GM21786 (cell line): ENCODE results near the gene TMEM165.

Source experiments
- ATAC-seq: cut with Tn5 transposase; IDR thresholded peaks from one replicate; pipeline ENCODE4 v1.9.1; 2021; ENCODE audit not compliant: unreplicated experiment

TMEM165 gene

DNA sequence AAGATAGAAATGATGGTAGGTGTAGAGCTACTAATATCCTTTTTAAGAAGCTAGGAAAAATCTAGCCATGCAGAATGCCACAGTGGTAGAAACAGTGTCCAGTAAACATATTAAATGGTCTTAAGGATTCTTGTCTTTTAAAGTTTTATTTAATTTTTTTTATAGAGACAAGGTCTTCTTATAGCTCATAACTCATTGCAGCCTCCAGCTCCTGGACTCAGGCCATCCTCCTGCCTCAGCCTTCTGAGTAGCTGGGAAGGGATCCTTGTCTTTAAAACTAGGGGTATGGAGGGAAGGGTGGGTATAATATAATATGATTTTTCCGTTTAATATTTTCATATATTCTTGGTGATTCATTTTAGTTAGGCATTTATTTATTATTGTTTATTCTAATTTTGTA is 3.8 kb downstream of the TMEM165 start:
- no peak for ATAC-seq

DNA sequence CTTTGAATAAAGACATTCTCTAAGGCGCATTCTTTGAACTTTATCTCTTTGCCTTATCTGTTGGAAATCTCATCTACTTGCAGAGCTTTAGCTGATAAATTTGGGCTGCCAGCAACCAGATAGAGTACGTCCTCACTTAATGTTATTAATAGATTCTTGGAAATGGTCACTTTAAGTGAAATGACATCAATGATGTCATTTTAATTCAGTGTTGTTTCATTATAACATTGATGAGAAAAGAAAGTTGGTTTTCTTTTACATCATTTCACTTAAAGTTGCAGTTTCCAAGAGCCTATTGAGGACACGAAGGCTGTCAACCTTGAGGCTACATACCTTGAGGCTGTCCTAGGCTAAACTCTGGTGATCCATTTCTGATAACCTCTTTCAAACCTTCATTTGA is 9.3 kb downstream of the TMEM165 start:
- ATAC-seq, result no peak

DNA sequence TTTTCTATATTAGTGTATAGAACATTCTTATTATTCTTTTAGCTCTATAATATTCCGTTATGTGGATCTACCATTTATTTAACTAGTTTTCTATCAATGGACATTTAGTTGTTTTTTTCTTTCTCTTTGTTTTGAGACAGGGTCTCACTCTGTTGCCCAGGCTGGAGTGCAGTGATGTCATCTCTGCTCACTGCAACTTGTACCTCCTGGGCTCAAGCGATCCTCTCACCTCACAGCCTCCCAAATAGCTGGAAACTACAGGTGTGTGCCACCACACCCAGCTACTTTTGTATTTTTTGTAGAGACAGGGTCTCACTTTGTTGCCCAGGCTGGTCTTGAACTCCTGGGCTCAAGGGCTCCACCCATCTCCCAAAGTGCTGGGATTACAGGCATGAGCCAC is 10.8 kb downstream of the TMEM165 start:
- no peak for ATAC-seq

DNA sequence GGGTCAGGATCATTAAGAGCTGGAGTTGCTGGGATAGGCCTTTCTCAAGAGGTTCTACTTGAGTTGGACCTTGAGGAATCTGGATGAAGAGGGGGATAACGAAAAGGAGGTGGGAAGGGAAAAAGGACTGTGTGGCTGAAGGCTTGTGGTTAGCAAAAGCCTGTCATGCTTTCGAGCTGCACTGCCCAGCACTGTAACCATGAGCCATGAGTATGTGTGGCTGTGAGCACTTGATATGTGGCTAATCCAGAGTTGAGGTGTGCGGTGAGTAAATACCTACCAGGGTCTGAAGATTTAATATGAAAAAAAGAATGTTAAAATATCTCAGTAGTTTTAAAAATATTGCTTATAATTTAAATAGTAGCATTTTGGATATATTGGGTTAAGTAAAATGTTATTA is 11.4 kb downstream of the TMEM165 start:
- no peak for ATAC-seq

DNA sequence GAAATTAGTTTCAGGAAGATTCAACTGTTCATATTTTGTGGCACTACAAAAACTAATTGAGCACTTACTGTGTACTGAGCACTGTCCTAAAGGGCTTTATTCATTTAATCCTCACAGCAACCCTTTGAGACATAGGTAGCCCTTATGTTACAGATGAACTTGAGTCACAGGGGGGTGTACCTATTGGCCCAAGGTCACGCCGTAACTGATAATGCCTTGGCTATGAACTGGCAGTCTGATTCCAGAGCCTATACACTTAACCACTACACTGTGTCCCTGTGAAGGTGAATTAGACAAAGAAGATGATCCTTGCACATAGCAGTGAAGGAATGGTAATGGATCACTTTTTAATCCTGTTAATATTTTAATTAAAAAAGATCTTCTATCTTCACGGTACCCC is 12.0 kb downstream of the TMEM165 start:
- ATAC-seq, result no peak

DNA sequence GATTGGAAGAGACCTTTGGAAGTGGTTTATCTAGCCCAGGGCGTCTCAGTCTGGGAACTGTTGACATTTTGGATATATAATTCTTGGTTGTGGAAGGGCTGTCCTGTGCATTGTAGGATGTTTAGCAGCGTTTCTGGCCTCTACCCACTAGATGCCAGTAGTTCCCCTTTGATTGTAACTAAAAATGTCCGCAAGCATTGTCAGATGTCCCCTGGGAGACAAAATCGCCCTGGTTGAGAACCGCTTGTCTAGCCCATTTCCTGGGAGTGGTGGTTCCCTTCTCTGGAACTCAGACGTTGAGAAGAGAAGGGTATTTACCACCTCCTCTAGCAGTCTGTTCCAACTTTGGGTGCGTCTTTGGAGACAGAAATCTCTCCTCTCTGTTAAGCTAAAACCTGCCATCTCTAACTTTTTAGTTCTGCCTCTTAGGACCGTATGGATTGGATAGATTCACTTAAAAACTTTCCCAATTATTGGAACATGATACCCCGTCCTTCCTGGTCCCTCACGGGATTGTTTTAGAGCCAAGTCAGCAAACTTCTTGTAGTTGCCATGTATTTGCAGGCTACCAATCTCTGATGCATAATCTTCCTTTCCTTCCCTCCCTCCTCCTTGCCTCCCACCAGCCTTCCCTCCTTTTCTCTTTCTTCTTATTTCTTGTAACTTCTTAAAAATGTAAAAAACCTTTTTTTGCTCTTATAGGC is 13.9 kb downstream of the TMEM165 start:
- peak; percentile 83 for ATAC-seq

DNA sequence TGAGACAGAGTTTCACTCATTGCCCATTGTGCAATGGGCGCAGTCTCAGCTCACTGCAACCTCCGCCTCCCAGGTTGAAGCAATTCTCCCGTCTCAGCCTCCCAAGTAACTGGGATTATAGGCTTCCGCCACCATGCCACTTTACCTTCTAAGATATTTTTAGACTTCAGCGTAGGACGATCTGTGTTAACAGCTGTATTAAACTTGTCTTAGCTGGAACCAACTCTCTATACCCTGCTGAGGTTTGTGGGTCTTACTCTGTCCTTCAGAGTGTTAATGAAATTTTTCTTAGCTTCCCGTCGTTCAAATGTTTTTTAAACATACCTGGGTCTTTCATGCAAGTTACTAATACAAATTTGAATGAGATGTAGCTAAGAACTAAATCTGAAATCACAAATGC is 14.7 kb downstream of the TMEM165 start:
- ATAC-seq, result no peak

DNA sequence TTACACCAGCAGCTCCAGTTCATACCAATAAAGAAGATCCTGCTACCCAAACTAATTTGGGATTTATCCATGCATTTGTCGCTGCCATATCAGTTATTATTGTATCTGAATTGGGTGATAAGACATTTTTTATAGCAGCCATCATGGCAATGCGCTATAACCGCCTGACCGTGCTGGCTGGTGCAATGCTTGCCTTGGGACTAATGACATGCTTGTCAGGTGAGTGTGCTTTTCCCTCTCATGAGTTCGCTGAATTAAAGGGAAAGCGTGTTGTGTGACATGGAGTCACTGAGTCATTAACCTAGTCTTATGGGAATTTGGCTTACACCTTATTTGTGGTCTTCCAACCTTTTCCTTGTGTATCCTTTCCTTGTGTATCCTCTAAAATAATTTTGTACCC is 15.9 kb downstream of the TMEM165 start:
- no peak for ATAC-seq

DNA sequence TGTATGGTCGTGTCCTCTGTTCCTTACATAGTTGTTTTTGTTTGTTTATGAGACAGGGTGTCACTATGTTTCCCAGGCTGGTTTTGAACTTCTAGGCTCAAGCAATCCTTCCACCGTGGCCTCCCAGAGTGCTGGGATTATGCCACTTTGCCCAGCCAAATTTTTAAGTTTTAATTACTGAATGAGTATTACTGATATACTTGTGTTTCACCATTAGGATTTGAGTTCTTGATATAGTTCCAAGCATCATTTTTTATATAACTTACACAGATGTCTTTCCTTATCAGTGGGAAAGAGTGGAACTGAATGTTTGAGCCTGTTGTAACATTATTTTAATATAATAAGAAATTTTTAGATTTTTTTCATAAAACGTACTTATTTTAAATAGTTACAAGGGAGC is 20.4 kb downstream of the TMEM165 start:
- ATAC-seq, result no peak

DNA sequence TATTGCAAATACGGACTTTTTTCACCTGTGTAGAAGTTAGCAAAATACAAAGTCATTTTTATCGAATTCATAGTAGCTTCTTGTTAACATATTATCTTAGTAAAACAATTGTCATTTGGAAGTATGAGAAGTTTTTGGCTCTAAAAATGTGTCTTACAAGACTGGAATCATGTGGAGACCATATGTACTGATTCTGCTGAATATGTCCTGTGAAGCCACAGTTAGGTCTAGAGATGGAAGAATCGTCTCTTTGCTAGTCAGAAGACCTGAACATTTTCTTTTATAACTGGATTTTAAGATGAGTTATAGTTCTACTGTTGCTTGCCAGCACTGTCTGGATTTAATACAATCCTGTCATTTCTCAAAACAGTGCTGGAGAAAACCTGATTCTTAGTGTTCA is 29.0 kb downstream of the TMEM165 start:
- ATAC-seq, result no peak

DNA sequence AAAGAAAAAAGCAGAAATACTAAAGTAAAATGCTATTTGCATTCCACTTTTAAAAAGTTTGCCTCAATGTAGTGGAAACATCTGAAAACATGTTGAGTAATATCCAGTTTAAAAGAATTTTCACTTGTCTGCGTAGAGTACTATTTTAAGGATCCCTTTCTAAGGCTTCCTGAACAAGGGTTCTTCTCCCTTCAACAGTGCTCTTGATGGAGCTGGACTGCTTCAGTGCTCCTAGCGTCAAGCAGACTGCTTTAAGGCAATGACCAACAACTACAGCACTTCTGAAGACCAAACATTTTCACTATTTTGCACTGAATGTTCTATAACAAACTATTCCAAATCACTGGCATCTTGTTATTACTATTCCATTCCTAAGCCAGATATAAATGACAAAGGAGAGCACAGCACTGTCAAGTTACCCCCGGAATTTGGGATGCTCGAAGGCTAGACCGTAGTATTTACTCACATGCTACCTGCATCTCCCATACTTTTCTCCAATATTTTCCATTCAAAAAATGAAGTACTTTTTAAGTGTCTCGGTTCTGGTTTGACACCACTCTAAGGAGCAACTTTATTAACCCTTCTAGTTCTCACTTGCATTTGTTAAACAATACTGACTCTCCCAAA is 36.1 kb downstream of the TMEM165 start:
- no peak for ATAC-seq

DNA sequence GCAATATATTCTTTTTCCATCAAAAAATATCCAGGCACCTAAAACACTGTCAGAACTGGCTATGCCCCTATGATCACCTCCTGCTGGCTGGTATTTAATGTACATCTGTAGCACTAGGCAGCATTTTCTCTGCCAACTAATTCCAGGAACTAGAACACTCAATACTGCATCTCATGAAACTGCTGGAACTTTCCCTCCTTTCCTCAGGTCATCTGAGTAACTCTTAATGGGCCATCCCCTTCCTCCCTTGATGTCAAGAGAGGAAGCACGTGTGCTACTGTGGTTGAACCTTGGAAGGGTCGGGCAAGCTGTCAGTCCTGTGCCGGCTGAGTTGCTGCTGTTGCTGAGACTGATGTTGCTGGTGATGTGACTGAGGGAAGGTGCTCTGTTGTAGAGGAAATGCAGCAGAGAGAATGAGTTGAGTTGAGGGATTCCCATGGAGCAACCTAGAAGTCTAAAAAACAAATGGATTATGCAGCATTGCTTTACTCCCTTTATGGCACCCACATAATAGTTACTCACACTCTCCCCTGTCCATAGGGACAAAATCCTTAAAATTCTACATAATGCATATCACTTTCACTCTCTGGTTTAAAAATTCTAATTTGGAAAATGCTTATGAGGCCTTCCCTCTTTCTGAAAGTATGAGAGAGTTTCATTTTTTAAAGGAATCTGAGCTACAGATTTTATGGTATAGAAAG is 39.5 kb downstream of the TMEM165 start:
- peak; percentile 73 for ATAC-seq

DNA sequence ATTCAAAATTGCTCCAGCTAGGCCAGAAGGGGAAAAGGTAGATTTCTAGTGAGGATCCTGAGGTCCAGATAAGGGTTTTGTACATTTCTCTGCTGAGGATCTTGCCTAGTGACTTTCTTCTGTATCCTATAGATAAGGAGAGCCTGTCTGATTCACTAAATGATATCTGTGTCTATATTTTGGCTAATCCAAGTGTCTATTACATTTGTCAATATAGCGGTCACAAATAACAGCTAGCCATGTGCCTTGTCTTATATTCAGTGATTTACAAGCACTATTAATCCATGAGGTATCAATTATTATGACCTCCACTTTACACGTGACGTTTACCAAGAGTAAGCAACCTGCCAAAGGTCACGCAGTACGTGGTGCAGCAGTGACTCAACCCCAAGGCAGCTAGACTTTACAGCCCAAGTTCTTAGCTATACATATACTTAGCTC is 41.6 kb downstream of the TMEM165 start:
- no peak for ATAC-seq

DNA sequence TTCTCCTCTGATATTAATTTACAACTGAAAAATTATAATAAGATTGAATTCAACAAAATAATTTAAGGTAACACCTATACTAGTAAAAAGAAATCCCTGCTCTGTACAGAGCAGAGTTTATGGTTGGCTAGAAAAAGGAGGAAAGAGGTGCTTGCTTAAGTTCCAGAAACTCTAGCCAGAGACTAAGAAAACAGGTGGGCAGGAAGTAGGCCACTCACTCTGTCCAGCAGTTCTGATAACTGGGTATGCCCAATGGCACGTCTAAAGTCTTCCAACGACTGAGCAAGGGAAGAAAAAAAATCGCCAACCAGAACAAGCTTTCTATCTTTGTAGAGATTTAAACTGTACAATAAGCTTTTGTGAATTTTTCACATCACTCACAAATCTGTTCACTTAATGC is 42.1 kb downstream of the TMEM165 start:
- no peak for ATAC-seq

DNA sequence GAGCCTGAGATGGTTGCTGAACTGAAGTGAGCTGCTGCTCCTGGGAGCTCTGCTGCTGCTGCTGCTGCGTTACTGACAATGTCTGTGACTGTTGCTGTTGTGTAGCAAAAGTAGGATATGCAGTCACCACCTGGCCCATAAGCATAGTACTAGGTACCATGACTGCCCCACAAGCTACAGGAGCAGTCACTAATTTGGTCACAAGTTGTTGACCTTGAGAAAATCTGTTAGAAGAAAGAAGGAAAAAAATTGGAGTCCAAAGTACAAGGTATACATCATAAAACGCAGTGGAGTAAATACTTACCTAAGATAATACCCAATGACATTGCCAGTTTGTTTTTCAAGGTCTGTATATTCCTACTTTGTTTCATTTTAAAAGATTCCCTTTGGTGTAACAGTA is 42.6 kb downstream of the TMEM165 start:
- ATAC-seq, result no peak

DNA sequence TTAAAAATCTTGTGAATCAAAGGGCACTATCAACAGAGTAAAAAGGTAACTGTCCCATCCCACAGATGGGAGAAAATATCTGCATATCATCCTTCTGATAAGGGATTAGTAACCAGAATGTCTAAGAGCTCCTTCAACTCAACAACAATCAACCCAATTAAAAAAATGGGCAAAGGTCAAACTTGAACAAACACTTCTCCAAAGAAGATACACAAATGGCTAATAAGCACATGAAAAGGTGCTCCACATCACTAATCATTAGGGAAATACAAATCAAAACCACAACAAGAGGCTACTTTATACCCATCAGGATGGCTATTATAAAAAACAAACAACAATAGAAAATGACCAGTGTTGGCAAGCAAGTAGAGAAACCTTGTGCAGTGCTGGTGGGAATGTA is 43.3 kb downstream of the TMEM165 start:
- ATAC-seq, result no peak

DNA sequence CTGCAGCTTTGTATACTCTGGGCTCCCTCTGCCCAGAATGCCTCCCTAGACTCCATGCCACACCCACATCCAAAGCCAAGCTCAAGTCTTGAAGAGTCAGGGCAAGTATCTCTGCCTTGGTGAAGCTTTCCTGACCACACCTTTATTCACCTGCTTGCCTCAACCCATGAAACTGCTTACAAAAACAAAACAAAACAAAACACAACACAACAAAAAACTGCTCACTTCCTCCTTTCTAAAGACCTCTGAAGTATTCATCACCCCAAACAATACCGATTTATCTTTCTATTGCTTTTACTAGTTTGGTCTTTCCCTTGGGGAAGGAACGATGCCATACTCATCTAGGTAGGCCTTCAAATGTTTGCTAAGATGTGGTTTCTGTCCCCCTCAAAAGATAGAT is 45.0 kb downstream of the TMEM165 start:
- ATAC-seq, result no peak

DNA sequence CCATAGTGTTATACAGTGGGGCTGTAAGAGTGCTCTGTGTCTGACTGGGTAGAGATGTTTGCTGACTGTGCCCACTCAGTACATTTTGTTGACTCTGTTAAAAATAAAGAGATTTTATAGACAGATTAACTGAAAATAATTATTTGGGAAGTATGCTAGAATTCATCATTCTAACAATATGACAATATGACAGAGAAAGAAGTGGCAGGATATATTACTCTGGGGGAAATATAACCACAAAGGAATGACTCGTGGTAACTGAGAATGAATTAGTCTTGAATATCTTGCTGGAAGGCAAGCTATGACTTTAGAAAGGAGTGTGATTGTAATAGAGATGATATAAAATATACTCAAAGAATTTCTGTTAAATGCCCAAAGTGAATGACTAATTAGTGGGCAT is 46.8 kb downstream of the TMEM165 start:
- no peak for ATAC-seq

DNA sequence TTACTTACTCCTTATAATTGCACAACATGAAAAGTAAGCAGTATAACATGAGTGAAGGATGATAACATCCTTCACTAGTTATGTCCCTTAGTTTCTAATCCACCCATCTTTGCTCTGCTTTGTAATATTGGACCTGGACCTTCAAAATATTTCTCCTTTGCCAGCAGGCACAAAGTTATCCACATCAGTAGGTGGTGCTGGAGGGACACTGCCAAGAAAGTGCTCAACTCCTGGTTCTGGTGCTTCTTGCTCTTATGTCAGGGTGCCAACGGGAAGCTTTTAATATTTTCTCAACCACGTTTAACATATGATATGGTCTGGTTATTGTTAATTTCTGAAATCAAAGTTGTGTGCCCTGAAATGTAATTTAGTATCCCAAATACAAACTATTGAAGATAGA is 49.1 kb downstream of the TMEM165 start:
- ATAC-seq, result no peak

DNA sequence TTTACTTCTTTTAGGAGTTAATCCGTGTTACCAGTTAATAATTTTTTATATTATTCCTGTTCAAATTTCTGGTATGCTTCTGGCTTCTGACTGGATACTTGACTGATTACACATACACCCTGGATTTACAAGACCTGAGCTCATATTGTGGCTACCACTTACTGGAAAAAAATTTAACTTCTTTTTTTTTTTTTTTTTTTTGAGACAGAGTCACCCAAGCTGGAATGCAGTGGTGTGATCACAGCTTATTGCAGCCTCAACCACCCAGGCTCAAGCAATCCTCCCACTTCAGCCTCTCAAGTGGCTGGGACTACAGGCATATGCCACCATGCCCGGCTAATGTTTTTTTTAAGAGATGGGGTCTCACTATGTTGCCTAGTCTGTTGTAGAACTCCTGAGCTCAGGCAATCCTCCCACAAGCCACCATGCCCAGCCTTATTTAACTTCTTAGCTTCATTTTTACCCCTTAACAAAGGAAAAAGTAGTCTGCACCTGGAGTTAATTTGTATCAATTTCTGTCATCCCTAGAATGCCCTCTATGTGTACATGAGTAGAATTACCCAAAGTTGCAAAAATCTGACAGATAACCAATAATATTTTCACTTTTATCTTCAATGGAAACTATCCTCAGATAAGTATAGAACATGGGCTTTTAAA is 50.3 kb downstream of the TMEM165 start:
- no peak for ATAC-seq

DNA sequence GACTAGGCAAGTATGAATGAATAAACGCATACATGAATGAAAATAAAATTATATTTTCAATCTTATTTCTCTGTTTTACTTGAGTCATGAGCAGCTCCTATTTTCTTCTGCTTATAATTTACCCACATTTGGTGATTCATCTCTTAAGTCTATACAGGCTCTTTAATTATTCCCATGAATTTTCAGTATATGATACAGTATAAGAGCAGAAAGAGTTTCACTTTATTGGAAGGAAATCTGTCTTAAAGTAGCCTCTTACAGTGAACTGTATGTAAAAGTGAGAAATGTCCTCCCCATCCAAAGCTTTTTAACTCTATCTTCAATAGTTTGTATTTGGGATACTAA is 50.8 kb downstream of the TMEM165 start:
- ATAC-seq, result no peak

DNA sequence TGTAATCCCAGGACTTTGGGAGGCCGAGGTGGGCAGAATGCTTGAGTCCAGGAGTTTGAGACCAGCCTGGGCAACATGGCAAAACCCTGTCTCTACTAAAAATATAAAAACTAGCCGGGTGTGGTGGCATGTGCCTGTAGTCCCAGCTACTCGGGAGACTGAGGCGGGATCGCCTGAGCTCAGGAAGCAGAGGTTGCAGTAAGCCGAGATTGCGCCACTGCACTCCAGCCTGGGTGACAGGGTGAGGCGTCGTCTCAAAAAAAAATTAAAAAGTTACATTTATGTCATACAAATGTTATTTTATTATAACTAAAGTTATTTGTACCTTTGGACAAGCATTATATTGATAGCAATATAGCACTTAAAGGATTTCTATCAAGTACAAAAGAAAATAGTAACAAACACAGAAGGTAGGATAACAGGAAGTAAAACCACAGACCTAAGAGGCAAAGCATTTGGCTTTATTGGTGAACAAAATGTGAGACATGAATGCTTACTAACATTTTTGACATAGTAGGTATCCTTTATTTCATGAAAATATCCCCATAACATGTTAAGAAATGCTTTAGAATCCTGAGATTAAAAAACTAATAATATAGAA is 51.5 kb downstream of the TMEM165 start:
- no peak for ATAC-seq
